ENCODE results near the gene CFD.

DNA sequence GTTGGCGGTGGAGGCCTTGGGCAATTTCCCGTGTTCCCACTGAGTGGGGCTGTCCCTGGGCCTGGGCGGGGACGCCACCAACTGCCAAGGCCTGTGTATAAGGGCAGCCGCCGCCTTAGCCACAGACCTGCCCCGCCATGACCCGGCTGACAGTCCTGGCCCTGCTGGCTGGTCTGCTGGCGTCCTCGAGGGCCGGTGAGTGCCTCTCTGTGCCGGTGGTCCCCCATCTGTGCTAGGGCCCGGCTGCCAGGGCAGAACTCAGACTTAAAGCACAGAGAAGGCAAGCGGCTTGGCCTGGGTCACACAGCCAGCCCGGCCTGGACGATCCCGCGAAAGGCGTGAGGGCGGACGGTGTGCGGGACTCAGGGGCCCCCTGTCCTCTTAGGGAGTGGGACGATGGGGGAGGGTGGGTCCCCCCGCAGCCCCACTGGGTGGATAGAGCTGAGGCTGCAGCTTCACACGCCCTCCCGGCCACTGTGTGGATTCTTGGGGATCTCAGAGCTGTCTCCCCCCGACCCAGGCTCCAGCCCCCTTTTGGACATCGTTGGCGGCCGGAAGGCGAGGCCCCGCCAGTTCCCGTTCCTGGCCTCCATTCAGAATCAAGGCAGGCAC, 31.6 kb upstream of the CFD start, which contains the start of gene AZU1:
- TF ChIP-seq SMC3 (IDR thresholded peaks at IDR 0.05; ENCODE audit: low read depth, low read length) (no peak), TAF1 (IDR thresholded peaks at IDR 0.05; ENCODE audit: borderline replicate concordance, low read depth, low read length) (no peak), GABPA (IDR thresholded peaks at IDR 0.05; ENCODE audit: low read depth) (no peak), MEF2A (IDR thresholded peaks at IDR 0.05; ENCODE audit: borderline replicate concordance, low read depth) (no peak)
- TF ChIP-seq, protein P1, sequence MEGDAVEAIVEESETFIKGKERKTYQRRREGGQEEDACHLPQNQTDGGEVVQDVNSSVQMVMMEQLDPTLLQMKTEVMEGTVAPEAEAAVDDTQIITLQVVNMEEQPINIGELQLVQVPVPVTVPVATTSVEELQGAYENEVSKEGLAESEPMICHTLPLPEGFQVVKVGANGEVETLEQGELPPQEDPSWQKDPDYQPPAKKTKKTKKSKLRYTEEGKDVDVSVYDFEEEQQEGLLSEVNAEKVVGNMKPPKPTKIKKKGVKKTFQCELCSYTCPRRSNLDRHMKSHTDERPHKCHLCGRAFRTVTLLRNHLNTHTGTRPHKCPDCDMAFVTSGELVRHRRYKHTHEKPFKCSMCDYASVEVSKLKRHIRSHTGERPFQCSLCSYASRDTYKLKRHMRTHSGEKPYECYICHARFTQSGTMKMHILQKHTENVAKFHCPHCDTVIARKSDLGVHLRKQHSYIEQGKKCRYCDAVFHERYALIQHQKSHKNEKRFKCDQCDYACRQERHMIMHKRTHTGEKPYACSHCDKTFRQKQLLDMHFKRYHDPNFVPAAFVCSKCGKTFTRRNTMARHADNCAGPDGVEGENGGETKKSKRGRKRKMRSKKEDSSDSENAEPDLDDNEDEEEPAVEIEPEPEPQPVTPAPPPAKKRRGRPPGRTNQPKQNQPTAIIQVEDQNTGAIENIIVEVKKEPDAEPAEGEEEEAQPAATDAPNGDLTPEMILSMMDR (IDR thresholded peaks at IDR 0.05), result no peak
- TF ChIP-seq, protein P2, sequence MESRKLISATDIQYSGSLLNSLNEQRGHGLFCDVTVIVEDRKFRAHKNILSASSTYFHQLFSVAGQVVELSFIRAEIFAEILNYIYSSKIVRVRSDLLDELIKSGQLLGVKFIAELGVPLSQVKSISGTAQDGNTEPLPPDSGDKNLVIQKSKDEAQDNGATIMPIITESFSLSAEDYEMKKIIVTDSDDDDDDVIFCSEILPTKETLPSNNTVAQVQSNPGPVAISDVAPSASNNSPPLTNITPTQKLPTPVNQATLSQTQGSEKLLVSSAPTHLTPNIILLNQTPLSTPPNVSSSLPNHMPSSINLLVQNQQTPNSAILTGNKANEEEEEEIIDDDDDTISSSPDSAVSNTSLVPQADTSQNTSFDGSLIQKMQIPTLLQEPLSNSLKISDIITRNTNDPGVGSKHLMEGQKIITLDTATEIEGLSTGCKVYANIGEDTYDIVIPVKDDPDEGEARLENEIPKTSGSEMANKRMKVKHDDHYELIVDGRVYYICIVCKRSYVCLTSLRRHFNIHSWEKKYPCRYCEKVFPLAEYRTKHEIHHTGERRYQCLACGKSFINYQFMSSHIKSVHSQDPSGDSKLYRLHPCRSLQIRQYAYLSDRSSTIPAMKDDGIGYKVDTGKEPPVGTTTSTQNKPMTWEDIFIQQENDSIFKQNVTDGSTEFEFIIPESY (IDR thresholded peaks at IDR 0.05; ENCODE audit: borderline replicate concordance, low read depth), result no peak
- TF ChIP-seq, protein P3, sequence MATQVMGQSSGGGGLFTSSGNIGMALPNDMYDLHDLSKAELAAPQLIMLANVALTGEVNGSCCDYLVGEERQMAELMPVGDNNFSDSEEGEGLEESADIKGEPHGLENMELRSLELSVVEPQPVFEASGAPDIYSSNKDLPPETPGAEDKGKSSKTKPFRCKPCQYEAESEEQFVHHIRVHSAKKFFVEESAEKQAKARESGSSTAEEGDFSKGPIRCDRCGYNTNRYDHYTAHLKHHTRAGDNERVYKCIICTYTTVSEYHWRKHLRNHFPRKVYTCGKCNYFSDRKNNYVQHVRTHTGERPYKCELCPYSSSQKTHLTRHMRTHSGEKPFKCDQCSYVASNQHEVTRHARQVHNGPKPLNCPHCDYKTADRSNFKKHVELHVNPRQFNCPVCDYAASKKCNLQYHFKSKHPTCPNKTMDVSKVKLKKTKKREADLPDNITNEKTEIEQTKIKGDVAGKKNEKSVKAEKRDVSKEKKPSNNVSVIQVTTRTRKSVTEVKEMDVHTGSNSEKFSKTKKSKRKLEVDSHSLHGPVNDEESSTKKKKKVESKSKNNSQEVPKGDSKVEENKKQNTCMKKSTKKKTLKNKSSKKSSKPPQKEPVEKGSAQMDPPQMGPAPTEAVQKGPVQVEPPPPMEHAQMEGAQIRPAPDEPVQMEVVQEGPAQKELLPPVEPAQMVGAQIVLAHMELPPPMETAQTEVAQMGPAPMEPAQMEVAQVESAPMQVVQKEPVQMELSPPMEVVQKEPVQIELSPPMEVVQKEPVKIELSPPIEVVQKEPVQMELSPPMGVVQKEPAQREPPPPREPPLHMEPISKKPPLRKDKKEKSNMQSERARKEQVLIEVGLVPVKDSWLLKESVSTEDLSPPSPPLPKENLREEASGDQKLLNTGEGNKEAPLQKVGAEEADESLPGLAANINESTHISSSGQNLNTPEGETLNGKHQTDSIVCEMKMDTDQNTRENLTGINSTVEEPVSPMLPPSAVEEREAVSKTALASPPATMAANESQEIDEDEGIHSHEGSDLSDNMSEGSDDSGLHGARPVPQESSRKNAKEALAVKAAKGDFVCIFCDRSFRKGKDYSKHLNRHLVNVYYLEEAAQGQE (IDR thresholded peaks at IDR 0.05; ENCODE audit: low read depth, low read length), result no peak
- TF ChIP-seq, protein P4, sequence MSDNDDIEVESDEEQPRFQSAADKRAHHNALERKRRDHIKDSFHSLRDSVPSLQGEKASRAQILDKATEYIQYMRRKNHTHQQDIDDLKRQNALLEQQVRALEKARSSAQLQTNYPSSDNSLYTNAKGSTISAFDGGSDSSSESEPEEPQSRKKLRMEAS (IDR thresholded peaks at IDR 0.05; ENCODE audit: low read depth), result no peak

Measured in SK-N-SH (cell line).